LoVo (cell line): Measurements from ENCODE around the gene PGGT1B.
"Not testable (repeated sequence)": the region's sequence is repeated elsewhere in the genome, so short reads cannot be mapped to it uniquely, and the experiment has no call there.

Source experiments
- DNase-seq: peaks from one replicate; pipeline ENCODE4 v3.0.0-alpha.2; 2016; ENCODE audit warnings: low spot score

Gene PGGT1B

DNA sequence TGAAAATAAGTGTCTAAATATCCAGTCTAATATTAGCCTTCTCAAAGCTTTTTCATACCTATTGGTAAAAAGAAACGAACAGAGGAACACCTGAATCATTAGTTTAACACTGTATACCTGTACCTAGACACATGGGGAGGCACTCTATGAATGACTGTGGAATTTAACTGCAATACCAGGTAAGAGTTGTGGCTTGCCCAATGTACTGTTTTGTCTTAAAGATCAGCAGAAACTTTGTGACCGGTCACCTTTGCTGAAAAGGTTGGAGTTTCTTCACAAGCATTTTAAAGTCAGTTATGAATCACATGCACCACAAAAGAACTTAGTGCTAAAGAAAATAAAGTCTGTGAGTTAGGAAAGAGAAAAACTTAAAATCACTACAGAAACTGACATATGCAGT lies 2.4 kb downstream of the PGGT1B start:
- no peak for DNase-seq

DNA sequence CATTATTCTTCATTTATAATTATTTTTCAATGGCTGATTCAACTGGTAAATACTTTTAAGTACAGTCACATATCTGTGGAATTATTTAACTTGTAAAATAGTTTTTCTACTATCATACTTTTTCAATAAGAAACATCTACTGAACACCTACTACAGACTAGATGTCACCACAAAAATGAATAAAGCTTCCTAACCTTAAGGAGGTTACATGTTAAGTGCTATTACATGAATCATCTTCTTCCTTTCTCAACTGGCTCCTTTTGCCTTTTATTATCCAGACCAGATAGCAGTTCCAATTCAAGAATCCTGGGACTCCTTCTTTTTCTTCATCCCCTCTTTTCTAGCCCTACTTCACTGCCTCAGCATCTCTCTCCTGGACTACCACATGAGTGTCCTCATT lies 4.7 kb downstream of the PGGT1B start:
- no peak for DNase-seq

DNA sequence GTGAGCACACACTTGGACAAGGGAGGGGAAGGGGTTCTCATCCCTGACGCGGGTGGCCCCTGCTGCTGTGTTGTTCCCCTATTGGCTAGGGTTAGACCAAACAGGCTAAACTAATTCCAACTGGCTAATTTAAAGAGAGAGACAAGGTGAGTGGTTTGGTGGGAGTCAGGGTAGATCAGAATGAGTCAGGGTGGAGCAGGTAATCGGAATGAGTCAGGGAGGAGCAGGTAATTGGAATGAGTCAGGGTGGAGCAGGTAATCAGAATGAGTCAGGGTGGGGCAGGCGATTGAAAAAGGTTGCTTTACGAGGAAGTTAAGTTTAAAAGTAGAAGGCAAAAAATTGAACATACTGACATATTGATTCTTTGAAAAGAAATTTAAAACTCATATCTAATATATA lies 13.3 kb downstream of the PGGT1B start:
- not testable (repeated sequence) for DNase-seq

DNA sequence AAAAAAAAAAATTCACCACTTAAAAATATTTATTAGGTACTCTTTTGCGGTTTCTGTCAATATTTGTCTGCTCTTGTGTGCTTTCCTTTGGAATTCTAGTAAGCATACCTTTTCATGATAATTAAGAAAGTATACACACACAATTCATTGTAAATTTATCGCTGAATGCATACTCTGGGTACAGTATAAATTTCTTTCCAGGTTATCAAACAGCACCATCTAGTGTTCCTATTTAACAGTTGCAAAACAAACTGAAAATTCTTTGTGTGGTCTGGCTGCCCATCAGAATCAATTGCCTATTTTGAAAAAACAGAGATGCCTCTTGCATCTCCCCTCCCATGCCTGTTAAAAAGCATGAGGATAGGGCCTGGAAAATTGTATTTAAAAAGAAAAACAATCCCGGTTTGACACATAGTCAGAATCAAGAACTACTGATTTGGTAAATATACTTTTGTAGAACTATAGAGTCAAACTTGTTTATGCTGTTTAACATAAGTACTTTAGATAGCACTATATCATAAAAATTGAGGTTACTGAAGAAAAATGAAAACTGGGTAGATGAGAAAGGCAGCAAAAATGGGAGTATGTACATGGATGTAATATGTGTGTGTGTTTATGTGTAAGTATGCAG lies 16.2 kb downstream of the PGGT1B start:
- DNase-seq = peak; percentile 64

DNA sequence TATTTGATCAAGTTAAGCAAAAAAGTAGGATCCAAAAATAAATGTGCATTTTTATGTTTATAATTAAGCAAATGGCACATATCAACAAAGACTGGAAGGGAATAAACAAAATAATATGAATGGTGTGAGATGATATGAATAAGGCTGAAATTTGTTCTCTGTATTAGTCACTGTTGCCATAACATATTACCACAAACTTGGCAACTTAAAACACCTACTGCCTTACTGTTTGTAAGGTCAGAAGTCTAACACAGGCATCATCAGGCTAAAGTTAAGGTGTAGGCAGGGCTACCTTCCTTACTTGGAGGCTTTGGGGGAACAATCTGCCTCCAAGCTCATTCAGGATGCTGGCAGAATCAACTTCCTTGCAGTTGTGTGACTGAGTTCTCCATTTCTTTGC lies 19.3 kb downstream of the PGGT1B start:
- DNase-seq = no peak

DNA sequence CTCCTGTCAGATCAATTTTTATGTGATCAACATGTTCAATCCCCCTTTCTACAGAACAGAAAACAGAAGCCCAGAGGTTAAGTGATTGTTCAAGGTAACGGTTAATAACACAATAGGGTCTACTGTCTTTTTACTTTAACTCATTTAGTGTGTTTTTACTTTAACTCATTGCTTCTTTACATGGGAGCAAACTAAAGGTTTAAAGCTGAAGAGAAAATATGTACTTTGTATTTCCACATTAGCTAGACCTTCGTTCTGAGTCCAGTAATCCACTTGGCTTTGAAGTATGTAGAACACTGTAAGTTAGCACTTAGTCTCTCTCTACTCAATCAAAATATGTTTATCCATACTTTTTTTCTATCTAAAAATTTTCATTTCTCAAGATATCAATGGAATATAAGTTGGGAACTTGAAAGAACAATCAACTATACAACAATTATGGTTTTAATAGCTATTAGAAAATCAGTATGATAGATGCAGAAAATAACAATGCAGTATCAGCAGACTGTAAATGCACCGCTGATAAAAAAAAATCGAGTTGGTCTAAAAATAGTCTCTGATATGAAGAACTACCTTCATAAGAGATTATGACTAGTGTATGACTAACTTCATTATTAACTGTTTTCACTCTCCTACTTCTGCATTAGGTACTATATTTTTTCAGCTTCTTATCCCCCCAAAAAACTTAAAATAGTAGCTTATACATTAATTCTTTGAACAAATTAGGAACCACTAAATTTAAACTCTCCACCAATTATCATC lies 20.6 kb downstream of the PGGT1B start:
- no peak for DNase-seq

DNA sequence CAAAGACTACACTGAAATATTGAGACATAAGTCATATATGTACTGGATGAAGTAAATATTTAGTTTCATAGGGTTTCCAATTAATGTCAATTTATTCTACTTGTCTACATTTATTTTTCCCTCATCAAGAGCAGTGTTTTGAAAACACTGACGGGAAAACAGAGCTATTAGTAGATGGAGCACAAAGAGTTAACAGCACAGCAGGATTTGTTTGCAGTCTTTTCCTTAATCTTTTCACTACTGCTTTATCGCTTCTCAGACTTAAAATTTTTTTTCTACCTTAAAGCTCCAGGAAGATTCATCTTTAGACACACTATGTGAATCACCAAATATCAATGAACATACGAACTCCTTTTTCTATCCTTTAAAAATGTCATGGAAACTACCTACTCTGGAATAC lies 25.6 kb downstream of the PGGT1B start:
- DNase-seq = no peak

DNA sequence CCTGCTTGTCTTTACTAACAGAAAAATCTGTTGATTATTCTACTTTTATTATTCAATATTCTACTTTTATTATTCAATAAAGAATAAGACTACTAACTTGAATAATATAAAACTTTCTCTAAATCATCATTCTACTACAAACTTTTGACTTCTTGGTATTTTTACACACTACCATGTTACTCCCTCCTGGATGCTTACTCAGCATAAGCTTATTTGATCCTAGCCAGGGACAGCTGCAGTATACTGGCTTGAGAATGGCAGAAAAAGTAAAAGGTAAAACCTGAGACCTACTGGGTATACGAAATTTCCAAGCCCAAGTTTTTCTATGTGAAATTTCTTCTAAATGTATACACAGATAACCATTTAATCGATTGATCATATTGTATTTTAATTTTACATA lies 26.1 kb downstream of the PGGT1B start:
- no peak for DNase-seq

DNA sequence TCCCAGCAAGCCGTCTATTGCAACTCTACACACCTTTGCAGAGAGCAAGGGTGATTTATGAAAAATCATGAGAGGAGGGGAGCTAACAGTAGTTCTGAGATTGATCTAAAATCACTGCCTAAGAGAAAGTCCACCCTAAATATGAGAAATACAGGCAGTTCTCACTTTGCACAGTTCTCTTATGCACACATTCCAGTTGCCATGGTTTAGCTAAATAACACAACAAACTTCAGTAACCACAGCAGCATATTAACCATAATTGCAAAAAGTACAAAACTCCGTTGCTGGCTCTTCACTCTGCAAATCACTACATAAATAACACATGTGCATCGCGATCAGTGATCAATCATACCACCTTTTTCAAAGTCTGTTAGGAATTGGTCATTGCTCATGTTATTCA lies 31.1 kb downstream of the PGGT1B start:
- no peak for DNase-seq

DNA sequence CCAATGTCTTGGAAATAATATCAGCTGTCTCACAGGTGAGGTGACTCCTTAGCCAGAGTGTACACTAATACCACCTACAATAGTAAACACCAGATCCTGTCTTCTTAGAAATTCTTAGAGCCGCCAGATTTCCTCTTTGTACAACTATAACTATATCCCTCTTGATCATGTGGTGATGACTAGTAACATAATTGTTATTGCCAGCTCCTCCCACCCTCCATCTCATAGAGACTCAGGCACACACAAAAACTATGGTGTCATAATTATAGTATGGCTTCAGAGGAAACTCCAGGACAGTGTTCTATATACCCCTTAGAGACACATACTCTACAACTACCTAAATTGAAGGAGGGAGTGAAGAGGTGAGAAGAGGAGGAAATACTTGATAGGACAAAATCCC lies 33.1 kb downstream of the PGGT1B start:
- DNase-seq = no peak

DNA sequence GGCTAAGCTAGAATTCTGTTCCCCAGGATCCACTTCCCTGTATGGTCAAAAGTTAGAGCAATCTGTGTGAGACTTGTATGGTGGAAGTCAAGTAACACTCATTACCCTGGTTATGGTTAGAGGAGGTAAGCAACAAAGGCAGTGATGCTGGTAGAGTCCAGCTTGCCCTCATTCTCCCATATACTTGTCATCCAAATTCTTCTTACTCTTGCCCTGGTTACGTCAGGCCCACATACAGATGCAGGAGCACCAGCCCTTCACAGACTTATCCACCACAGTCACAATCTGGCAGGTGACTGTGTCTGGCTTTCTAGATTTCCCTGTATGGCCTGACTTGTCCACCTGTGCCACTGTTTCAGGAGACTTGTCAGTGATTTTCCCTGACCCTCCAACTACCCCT lies 35.4 kb downstream of the PGGT1B start:
- DNase-seq = no peak

DNA sequence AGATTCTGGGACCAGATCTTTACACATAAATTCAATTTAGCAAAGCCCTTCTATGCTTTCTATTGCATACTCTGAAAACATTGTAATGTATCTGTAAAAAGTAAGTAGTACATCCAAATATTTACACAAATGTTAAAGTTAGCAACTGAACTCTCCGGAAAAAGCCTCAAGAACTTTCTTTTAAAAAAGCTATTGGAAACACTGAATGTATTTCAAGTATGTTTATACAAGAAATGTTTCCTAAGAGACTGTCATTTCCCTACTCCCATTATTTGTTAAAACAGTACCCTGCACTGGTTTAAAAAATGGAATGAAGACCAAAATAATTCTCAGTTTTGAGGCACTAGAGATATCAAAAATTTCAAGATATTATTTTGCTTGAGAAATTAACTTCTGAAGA lies 48.1 kb downstream of the PGGT1B start:
- DNase-seq = no peak

DNA sequence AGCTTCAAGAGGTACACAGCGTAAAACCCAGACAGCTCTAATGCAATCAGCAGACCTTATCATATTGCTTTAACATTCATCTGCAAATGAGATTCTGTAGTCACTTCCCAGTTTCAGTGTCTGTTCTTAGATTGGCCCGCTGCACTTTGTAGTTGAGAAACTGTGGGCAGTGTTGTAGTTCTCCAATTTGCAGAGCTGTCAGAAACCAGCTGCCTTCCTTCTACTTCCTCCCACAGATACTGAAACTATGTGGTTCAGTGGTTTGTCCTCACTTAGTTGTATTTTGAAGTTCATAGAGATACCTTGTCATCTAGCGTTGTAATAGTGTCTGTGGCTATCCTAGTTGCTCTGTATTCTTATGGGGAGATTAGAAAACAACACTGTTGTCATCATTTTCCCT lies 53.4 kb downstream of the PGGT1B start:
- DNase-seq = no peak

DNA sequence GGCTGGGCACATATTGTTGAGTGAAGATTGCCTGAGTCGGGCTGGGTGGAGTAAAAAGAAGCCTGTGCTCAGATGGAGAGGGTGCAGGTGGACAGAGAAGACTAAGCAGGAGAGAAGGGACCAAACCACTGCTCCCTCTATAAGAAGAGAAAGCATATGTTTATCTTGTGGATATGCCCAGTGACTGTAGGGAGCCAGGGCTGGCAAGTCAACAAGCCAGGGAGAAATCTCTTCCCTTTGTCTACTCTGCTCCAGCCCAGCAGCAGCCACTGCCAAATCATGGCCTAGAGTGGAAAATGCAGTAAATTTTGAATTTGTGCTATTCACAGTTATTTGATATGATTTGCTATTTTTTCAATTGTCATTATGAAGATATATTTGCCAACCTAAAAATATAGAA lies 59.7 kb downstream of the PGGT1B start:
- DNase-seq = no peak

DNA sequence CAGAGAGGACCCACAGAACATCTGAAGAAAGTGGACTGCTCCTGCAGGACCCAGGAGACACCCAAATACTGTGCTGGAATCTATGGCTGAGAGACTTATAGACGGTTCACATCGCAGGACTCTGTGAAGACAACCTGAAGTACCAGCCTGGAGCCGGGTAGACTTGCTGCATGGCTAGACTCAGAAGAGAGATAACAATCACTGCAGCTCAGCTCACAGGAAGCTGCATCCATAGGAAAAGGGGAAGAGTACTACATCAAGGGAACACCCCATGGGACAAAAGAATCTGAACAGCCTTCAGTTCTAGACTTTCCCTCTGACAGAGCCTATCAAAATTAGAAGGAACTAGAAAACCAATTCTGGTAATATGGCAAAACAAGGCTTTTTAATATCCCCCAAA lies 66.5 kb downstream of the PGGT1B start:
- DNase-seq = no peak

DNA sequence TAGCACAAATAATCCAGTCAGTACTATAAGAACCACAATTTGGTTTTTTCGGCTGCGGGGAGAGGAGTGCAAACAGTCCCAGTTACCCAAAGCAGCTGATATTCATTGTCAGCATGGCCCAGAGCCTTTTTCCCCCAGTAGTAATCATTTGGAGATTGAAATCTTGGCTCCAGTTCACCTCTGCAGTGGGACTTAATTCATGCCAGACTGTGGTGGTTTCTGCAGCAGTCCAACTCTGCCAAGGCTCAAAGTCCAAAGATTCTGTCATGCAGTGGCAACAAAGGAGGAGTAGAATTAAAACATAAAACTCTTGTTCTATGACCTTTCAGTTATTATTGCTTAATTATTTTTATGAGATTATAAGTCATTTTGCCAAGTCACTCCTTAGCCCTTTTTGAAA lies 68.0 kb downstream of the PGGT1B start:
- DNase-seq = peak; percentile 70

DNA sequence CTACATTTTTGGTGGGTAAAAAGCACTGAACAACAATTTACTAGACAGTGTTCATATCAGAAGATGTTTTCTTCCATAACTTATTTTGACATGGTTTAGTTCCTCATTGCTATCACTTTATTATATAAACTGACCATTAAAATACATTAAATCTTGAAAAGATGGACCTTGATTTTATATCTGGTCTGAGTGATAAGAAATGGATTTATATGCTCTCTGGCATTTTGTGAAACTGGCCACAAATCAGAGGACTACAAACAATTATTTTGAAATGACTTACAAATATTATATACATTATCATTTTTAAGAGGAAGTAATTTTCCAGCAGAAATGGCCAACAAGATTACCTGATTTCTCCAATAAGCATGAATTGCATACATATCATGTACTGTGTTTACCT lies 69.4 kb downstream of the PGGT1B start:
- DNase-seq = no peak

DNA sequence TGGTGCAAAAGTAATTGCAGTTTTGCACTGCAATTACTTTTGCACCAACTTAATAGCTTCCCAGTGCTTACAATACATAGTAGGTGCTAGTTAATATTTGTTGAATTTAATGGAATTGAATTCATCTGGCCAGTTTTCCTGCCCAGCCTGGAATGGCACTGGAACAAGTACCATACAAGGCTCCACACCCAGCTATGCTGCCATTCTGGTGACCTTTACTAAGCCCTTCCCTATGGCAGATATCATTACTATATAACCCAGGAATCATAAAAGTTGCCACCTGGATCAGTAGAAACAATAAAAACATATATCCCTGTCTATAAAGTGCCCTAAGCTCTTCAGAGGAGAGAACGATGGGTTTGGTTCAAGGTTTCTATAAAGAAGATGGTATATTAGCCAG lies 70.6 kb downstream of the PGGT1B start:
- peak; percentile 29 for DNase-seq

DNA sequence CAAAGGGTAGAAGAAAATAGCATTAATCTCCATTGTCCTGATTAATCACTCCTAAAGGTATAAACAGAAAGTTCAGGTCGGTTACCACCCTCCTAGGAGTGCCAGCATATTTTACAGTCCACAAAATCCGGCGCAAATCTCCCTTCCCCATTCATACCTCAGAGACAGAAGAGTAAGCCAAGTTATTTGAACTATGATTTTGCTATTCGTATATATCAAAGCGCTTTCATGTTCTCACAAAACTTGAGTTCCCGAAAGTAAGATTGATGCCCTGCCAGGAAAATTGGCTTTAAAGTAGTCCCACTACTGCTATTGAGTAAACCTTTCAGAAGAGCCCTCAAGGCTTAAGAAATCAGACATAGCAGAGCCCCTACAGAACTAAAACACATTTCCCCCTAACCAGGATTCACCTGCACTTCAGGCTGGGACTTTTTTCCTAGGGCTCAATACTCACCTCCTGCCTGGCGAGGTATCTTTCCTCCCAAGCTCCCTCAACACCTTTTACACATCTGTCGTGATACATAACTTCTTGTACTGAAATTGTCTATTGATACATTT lies 71.1 kb downstream of the PGGT1B start:
- DNase-seq = no peak

DNA sequence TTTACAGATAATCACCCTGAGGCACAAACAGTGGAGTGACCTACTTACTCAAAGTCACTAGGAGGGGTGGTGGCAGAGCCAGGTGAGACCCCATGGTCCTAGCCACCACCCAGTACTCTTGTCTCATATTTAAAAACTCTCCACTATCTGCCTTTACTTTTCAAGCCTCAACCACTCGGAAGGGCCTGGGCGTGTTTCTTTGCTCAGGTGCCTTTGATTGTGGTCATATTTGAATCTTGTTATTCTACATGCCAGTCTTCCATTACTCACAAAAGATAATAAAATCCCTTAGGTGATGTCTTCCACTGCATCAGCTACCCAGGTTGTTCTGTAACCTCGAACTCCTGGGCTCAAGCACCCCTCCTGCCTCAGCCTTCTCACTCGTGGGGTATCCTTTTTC lies 72.3 kb downstream of the PGGT1B start:
- peak; percentile 37 for DNase-seq

DNA sequence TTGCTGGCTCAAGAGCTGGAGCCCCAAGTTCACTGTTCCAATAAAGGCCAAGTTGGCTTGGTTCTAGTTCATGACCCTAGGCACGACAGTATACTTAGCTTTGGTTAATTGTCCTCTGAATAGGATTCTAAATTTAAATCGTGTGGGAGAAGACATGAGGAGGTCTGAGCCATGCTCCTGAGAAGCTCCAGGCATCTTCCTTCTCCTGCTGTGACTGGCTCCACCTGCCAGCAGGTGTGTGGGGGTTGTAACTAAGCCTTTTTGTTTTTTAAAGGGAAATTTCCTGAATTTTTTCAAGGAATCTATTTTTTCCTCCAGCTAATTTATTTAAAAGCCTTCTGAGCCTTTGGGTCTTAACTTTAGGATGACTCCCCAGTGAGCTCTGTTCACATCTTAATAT lies 72.8 kb downstream of the PGGT1B start:
- no peak for DNase-seq

DNA sequence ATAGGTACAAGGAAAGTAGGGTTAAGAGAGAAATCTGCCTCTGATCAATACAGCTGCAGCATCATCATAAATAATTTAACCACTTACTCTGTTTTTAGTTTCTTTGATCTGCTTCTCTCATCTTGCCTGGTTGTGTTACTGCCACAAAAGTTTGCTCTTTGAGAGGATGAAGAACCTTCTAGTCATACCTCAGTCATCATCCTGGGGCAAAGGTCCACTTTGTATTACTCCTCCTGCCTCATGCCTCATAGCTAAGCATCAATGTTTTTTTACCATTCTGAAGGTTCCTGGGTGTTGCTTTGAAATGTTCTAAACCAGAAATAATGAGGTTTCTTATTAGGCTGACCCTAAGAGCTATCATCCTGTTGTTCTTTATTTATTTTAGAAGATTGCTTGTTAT lies 75.9 kb downstream of the PGGT1B start:
- no peak for DNase-seq

DNA sequence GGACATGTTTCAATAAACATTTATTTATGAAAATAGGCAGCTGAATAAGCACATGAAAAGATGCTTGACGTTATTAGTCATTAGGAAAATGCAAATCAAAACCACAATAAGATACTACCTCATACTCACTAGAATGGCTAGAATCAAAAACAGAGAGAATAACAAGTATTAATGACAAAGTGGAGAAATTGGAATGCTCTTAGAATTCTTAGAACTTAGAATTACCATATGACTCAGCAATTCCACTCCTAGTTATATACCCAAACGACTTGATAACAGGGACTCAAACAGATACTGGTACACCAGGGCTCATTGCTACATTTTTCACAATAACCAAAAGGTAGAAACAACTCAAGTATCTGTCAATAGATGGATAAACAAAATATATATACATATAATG lies 77.9 kb downstream of the PGGT1B start:
- DNase-seq = no peak

DNA sequence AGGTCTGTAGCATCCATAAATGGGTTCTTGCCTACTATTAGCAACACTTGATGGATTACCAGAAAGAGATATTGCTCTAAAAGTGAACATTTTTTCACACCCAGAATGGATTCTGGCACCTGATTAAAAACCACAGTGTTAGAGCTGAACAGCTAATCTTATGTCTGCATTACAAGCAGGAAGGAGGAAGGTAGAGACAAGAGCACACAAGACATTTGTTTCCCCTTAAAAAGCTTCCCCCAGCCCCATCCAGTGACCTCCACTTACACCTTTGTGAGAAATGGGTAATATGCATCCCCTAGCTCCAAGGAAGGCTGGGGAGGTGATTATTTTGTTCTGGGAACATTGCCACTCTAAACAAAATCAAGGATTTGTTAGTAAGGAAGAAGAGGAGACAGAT lies 80.9 kb downstream of the PGGT1B start:
- DNase-seq = no peak
